Neural cell (in vitro differentiated cells): ENCODE data around the gene KRT7. TPM values are rescaled to one million over a fixed set of nuclear protein-coding genes. Genes with fewer than 3 reads are reported as not detected.

Experiments
- H2AFZ ChIP-seq: fragments of 200-600, 300-800 bp; sonication (generic), shearing (Covaris generic); 2 replicates; pipeline ENCODE4 v1.6.0; 2014; ENCODE audit warnings: low read depth, mild to moderate bottlenecking, antibody characterized with exemption, low read length, moderate library complexity
- H3F3A ChIP-seq: fragments of 200-600 bp; shearing (Covaris generic); 2 replicates; pipeline ENCODE4 v1.6.1; 2016; ENCODE audit warnings: mild to moderate bottlenecking, moderate library complexity, mixed read lengths, antibody characterized with exemption, low read length; ENCODE audit not compliant: insufficient read depth, poor library complexity, severe bottlenecking
- H3K27ac ChIP-seq: fragments of 200-600, 300-800 bp; sonication (generic), shearing (Covaris generic); 2 replicates; pipeline ENCODE4 v1.5.1; 2014; ENCODE audit warnings: mild to moderate bottlenecking, low read length, moderate library complexity
- H3K27me3 ChIP-seq: fragments of 300-800, 200-600 bp; sonication (generic), shearing (Covaris generic); 2 replicates; pipeline ENCODE4 v1.6.0; 2014; ENCODE audit warnings: mild to moderate bottlenecking, low read depth, low read length, moderate library complexity; ENCODE audit not compliant: insufficient read depth
- H3K36me3 ChIP-seq: fragments of 300-800, 200-600 bp; sonication (generic), shearing (Covaris generic); 2 replicates; pipeline ENCODE4 v1.5.1; 2014; ENCODE audit warnings: mild to moderate bottlenecking, antibody characterized with exemption, low read length, moderate library complexity; ENCODE audit not compliant: insufficient read depth
- H3K4me2 ChIP-seq: fragments of 300-800, 200-600 bp; sonication (generic), shearing (Covaris generic); 2 replicates; pipeline ENCODE4 v1.6.0; 2014; ENCODE audit warnings: mild to moderate bottlenecking, low read length
- H3K4me3 ChIP-seq: fragments of 300-800, 200-600 bp; sonication (generic), shearing (Covaris generic); 2 replicates; pipeline ENCODE4 v1.5.1; 2014; ENCODE audit warnings: mild to moderate bottlenecking, low read length, moderate library complexity
- H3K79me2 ChIP-seq: fragments of 200-600 bp; shearing (Covaris generic); replicated peaks from 2 replicates; pipeline ENCODE4 v1.6.0; 2014; ENCODE audit warnings: mild to moderate bottlenecking, low read length, moderate library complexity; ENCODE audit not compliant: insufficient read depth
- H3K9ac ChIP-seq: fragments of 300-800, 200-600 bp; sonication (generic), shearing (Covaris generic); 2 replicates; pipeline ENCODE4 v1.6.1; 2016; ENCODE audit warnings: mild to moderate bottlenecking, low read length, mixed read lengths
- H3K9me2 ChIP-seq: fragments of 200-600 bp; shearing (Covaris generic); 2 replicates; pipeline ENCODE4 v1.6.1; 2016; ENCODE audit warnings: mild to moderate bottlenecking, low read length, mixed read lengths; ENCODE audit not compliant: insufficient read depth
- H3K9me3 ChIP-seq: fragments of 200-600, 300-800 bp; sonication (generic), shearing (Covaris generic); 2 replicates; pipeline ENCODE4 v1.6.1; 2016; ENCODE audit warnings: mild to moderate bottlenecking, mixed run types, low read length, moderate library complexity, mixed read lengths
- H4K20me1 ChIP-seq: fragments of 200-600 bp; shearing (Covaris generic); 2 replicates; pipeline ENCODE4 v1.6.1; 2016; ENCODE audit warnings: mild to moderate bottlenecking, mixed run types; ENCODE audit not compliant: insufficient read depth
- CTCF ChIP-seq: fragments of 450-650 bp; IDR thresholded peaks from 2 replicates; pipeline ENCODE4 v1.5.1; 2014; ENCODE audit warnings: antibody characterized with exemption, mild to moderate bottlenecking, moderate library complexity; ENCODE audit not compliant: poor library complexity, severe bottlenecking
- EP300 ChIP-seq: fragments of 450-650 bp; conservative IDR thresholded peaks from 2 replicates; pipeline ENCODE4 v1.6.1; 2014; ENCODE audit warnings: antibody characterized with exemption, mild to moderate bottlenecking, moderate library complexity; ENCODE audit not compliant: poor library complexity, severe bottlenecking
- EZH2 ChIP-seq: fragments of 200-600, 300-800 bp; shearing (Covaris generic), sonication (generic); IDR thresholded peaks from 2 replicates; pipeline ENCODE4 v1.6.1; 2014; ENCODE audit warnings: antibody characterized with exemption, low read length, borderline replicate concordance, mild to moderate bottlenecking; ENCODE audit not compliant: insufficient read depth, poor library complexity, severe bottlenecking
- MXI1 ChIP-seq: fragments of 450-650 bp; conservative IDR thresholded peaks from 2 replicates; pipeline ENCODE4 v1.6.1; 2014; ENCODE audit warnings: antibody characterized with exemption, mild to moderate bottlenecking; ENCODE audit not compliant: poor library complexity, severe bottlenecking
- POLR2AphosphoS5 ChIP-seq: IDR thresholded peaks from 2 replicates; pipeline ENCODE4 v1.6.1; 2012
- RAD21 ChIP-seq: fragments of 450-650 bp; conservative IDR thresholded peaks from 2 replicates; pipeline ENCODE4 v1.6.1; 2014; ENCODE audit warnings: antibody characterized with exemption, mild to moderate bottlenecking, moderate library complexity
- REST ChIP-seq: IDR thresholded peaks from 2 replicates; pipeline ENCODE4 v1.6.1; 2012; ENCODE audit warnings: borderline replicate concordance
- SMC3 ChIP-seq: fragments of 450-650 bp; conservative IDR thresholded peaks from 2 replicates; pipeline ENCODE4 v1.6.1; 2014; ENCODE audit warnings: antibody characterized with exemption, mild to moderate bottlenecking, moderate library complexity; ENCODE audit not compliant: poor library complexity
- TAF1 ChIP-seq: IDR thresholded peaks from 2 replicates; pipeline ENCODE4 v1.6.1; 2012; ENCODE audit warnings: low read depth
- polyA plus RNA-seq: library from polyadenylated mRNA; depleted of rRNA; stranded (reverse); fragments of >200 nt; gene quantifications from 2 replicates; pipeline ENCODE4 v1.2.3, GENCODE V29; 2014

KRT7 gene
- polyA plus RNA-seq, 1 donor from 2014 or later: not detected

- Histone ChIP-seq H3K27ac (no peak overlapping the region), H3K9me2 (no peaks in the 10 kb centered on the region), H3K4me3 (no peak overlapping the region), H3K4me2 (no peak overlapping the region), H4K20me1 (no peaks in the 10 kb centered on the region), H3K9ac (no peak overlapping the region), H3F3A (no peaks in the 10 kb centered on the region), H3K27me3 (no peaks in the 10 kb centered on the region), H3K9me3 (no peaks in the 10 kb centered on the region), H3K36me3 (no peaks in the 10 kb centered on the region), H2AFZ (no peak overlapping the region), H3K79me2 (no peaks in the 10 kb centered on the region)
- TF ChIP-seq EZH2 (no peak), REST (no peak), CTCF (no peak), TAF1 (no peak), EP300 (no peak), POLR2AphosphoS5 (no peak), RAD21 (no peak), MXI1 (no peak), SMC3 (no peak)
Observed at GRCh38 chr12:52195065-52195730, 37.8 kb upstream of the KRT7 start.

- H3K79me2 ChIP-seq: no peaks in the 10 kb centered on the region
- no peaks in the 10 kb centered on the region for H3K9me3 ChIP-seq
- H3F3A ChIP-seq: no peaks in the 10 kb centered on the region
- no peaks in the 10 kb centered on the region for H3K36me3 ChIP-seq
- no peaks in the 10 kb centered on the region for H3K27me3 ChIP-seq
- no peak for TF ChIP-seq CTCF
- H3K4me3 ChIP-seq: no peak overlapping the region
- no peak overlapping the region for H3K9ac ChIP-seq
- no peak overlapping the region for H3K27ac ChIP-seq
- H3K4me2 ChIP-seq: no peak overlapping the region
- H3K9me2 ChIP-seq: no peaks in the 10 kb centered on the region
- H4K20me1 ChIP-seq: no peaks in the 10 kb centered on the region
- H2AFZ ChIP-seq: no peak overlapping the region
Observed at GRCh38 chr12:52197371-52198231, 35.4 kb upstream of the KRT7 start.
